Skin of body (tissue), 2 donors: Measurements from ENCODE around the gene RAET1L. TPM values are rescaled to one million over a fixed set of nuclear protein-coding genes. Genes with fewer than 3 reads are reported as not detected.
"Not testable (repeated sequence)": the region's sequence is repeated elsewhere in the genome, so short reads cannot be mapped to it uniquely, and the experiment has no call there.

Experiments
- DNase-seq: peaks from one replicate; lab custom pipeline; 2025; lab: John Stamatoyannopoulos, UW
- total RNA-seq: library from RNA; depleted of rRNA; stranded (reverse); fragments of >200 nt; gene quantifications from one replicate; pipeline ENCODE4 v1.2.3, GENCODE V29; 2014

RAET1L gene
- total RNA-seq, 1 donor from 2014 or later: 2.8 TPM

DNA sequence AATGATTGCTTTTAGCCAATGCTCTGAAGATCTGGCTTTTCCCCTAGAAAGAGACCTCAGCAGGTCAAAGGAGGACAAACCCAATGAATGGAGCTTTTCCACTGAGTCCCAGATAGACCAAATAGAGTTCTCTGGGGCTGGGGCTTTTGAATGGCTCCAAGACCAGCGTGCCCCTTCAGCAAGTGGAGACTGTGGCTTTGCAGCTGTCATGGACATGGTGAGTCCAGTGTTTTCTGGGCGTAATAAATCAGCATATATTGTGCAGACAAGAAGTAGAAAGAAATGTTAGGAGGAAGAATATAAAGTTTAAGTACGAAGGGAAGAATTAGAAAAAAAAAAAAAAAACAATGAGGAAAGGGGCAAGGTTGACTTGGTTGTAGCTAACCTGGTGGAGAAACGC, 33.5 kb downstream of the RAET1L start:
- DNase-seq: no peak

DNA sequence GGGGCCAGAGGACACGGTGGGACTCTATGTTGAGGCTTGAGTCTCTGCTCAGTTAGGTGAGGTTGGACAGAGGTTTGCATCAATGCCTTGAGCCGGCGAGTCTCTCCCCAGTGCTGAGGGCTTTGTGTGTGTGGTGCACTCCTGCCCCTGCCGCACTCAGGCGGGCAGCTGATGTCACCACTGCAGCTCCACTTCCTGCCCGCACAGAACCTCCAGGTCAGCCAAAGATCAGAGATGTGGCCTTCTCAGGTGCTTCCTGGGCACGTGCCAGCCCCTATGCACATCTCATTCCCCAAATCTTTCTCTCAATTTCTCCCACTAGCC, 33.9 kb downstream of the RAET1L start:
- DNase-seq: not testable (repeated sequence)

DNA sequence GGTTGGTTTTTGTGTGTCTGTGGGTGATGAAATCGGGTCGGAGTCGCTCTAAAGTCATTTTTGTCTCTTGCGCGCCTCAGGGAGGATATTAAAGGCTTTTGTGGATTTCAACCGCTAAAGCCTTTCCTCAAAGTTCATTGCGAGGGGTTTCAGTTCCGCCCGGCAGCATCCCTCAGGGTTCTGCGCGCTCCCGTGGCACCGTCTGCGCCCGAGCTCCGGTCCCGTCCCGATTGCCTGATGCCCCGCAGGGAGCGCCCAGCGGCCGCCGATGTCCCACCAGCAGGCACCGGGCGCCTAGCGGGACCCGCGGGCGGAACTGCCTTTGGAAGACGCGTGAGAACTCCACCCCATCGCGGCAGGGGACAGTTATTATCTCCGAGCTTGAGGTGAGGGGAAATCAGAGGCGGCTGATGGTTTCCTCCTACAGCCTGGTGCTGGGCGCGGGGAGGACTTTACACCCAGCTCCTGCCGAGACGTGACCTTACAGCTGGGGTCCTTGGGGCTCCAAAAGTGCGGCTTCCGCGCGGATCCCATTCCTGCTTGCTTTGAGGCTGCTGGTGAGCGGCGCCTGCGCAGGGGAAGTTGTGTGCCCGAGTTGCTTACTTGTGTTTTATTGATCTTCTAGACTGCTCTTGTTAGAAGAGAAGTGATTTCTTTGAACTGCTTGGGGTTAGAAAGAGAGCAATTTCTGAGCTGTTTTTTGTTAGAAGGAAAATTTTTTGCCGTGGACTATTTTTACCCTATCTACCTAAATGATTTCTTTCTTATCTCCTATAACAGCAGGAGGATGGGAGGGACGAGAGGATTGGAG, 34.5 kb downstream of the RAET1L start:
- DNase-seq: no peak

DNA sequence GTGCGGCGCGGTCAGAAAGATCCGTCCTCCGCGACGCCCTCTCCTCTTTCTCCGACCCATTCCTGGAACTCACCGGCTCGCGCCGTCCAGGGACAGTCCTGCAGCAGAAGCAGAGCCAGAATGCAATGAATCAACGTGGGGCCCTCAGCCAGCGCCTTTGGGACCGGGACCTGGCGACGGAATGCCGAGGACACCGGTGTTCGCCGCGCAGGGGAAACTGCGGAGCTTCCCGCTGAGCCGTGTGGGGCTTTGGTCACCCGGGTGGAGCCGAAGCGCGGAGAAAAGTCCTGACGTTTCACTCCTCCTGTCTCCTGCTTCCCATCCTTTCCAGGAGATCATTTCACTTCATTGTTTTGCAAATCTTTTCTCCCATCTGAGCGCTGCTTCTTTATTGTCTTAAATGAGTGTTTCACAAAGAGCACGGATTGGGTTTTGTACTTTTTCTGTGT, 35.1 kb downstream of the RAET1L start:
- no peak for DNase-seq

DNA sequence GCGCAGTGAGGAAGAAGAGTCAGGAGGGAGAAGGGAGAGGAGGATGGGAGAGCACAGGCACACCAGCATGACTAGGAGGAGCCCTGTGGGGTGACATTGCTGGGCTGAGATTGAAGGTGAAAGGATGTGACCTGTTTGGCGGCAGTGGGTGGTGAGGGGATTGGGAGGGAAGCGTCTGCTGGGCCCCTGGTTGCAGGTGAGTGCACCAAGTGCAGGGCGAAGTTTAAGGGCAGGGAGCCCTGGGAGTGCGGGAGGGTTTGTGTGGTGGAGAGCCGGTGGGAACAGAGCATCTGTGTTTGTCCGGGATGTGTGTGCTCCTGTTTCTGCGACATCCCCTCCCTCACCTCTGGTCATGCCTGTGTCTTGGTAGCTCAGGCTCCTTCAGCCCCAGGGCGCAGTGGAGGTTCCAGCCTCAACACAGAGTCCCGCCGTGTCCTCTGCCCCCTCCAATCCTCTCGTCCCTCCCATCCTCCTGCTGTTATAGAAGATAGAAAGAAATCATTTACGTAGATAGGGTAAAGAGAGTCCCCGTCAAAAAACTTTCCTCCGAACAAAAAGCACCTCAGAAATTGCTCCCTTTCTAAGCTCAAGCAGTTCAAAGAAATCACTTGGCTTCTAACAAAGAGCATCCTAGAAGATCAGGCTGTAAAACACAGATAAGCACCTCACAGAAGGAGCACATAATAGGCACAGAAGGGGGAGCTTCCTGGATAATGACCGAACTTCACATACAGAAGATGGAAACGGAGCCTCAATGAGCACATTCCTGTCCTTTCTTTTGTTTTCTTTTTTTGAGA, 36.6 kb downstream of the RAET1L start:
- no peak for DNase-seq

DNA sequence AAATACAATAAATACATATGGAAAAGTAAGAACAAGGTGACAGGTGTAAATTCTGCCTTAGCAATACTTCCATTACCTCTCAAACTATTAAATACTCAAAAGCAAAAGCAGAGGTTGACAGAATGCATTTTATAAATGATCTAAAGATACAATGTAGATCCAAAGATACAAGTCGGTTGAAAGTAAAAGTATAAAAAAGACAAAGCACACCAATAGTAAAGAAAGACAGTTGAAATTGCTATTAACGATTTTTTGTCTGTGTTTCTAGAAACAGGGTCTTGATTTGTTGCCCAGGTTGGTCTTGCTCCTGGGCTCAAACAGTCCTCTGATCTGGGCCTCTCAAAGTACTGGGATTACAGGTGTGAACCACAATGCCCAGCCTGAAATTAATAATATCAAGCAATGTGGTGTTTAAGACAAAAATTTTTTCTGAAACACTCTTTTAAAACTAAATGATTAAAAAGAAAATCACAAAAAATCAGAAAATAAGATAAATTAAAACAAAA, 37.7 kb downstream of the RAET1L start:
- DNase-seq: no peak

DNA sequence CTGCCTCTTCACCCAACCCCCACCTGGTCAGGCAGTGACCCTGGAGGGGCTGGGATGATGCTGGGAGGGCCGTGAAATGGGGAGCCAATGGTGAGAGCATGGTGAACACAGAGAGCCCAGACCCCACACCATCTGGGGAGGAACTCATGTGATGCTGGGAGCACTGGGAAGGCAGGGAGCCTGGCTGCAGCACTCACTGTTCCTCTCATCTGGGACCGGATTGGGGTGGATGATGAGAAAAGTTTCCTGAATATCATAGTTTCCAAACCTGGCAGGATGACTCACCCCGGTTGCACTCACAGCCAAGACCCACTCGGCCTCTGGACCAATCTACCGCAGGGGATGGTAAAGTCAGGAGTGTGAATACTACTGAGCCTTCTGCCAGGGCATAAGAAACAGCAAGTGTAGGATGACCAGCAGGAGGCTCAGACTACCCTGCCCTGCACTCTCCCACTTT, 39.8 kb downstream of the RAET1L start:
- no peak for DNase-seq

DNA sequence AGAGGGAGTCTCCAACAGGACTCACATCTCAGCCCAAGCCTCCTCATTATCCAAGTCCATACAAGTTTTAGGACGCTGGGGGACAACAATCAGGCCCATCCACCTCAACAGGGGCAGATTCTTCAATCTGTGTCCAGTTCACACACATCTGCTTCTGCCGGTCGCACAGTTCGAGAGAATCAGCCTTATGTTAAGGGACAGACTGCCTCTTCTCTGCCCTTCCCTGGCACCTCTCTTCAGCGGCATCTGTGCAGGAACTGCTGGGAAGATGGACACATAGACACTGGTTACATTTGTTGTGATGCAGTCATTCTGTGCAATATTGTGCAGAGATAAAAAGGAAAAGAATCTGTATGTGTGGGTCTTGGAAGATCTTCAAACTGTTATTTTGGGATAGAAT, 40.6 kb downstream of the RAET1L start:
- DNase-seq: no peak

DNA sequence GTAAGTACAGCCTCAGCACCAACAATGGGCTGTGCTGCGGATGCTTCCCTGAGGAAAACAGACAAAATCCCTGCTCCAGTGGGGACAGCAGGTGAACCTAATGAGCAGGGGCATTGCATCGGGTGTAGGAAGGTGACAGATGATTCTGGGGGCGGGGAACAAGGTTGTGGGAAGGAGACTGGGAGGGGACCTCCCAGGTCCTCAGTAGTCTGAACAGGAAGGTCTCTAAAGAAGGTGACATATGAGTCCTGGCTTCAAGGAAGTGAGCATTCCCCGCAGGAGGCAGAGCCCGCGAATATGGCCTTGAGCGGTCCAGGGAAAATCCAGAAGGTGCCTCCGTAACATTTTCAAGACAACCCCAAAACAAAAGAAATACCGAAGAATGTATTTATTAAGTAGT, 42.2 kb downstream of the RAET1L start:
- DNase-seq: no peak

DNA sequence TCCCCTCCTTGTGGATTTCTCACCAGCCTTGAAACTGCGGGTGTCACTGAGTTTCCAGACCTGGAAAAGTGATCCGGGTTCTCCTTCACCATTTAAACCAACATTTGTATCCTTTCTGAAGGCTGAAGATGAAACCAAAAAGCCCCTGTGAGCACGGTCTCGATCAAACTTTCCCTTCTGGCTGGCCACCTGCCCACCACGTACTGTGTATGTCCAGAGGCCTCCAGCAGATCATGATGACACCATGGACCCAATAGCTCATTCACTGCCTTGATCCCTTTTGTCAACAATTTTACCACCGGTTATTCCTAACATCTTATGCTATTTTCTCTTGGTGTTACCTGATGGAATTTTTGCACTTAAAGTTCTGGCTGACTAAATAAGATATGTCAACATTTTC, 46.0 kb downstream of the RAET1L start:
- no peak for DNase-seq

DNA sequence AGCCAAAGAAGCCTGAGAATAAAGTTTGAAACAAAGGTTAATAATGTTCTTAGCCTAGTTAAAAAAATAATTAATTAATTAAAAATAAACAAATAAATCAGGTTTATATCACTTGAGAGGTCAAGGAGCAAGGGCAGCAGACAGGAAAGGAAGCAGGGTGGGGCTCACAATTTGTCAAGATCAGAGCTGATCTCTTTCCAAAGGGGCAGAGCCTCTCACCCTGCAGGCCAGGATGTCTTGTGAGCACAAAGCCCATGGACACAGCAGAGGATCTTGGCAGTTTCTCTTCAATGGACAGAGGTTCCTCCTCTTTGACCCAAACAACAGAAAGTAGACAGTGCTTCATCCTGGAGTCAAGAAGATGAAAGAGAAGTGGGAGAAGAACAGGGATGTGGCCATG, 46.7 kb downstream of the RAET1L start:
- DNase-seq: no peak

DNA sequence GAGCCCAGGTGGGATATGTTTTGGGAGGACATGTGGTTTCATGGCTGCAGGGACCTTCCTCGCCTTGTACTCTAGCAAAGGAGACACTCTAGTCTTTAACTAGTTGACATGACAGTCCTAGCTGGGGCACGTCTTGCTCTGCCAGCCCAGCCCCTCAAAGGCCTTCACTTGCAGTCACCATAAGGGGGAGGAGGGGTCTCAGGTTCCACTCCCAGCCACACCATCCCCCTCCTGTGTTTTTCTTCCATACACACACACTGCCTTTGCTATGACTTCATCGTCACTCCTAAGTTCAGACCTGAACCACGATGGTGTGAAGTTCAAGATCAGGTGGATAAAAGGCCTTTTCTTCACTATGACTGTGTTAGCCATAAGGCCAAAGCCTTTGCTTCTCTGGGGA, 48.1 kb downstream of the RAET1L start:
- DNase-seq: no peak

DNA sequence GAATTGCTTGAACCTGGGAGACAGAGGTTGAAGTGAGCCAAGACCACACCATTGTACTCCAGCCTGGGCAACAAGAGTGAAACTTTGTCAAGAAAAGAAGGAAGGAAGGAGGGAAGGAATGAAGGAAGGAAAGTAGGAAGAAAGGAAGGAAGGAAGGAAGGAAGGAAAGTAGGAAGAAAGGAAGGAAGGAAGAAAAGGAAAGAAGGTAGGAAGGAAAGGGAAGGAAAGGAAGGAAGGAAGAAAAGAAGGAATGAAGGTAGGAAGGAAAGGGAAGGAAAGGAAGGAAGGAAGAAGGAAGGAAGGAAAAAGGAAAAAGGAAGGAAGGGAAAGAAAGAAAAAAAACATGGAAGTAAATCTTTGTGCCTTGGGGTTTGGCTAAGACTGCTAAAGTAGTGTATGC, 49.9 kb downstream of the RAET1L start:
- no peak for DNase-seq

DNA sequence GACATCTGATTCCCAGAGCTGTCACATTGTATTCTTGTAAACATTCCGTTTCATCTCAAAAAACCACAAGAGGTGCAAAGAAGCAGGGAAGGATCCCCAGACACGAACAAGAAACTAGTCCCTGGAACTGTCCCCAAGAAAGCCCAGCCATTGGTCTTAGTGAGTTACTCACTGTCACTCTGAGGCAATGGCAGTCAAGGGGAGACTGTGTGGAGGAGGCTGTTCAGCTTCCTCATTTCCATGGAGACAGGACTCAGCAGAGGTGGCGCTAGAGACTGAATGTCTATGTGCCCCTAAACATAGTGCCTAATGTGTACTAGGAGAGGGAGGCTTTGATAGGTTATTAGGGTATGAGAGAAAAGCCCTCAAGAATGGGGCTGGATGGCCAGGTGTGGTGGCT, 50.5 kb downstream of the RAET1L start:
- DNase-seq: no peak

DNA sequence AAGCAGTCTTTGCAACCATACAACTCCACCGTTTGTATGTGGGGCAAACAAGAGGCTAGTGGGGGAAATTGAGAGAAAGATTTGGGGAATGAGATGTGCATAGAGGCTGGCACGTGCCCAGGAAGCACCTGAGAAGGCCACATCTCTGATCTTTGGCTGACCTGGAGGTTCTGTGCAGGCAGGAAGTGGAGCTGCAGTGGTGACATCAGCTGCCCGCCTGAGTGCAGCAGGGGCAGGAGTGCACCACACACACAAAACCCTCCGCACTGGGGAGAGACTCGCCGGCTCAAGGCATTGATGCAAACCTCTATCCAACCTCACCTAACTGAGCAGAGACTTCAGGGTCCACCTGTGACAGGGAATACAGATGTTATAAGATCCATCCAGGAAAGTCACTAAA, 50.9 kb downstream of the RAET1L start:
- DNase-seq: not testable (repeated sequence)

DNA sequence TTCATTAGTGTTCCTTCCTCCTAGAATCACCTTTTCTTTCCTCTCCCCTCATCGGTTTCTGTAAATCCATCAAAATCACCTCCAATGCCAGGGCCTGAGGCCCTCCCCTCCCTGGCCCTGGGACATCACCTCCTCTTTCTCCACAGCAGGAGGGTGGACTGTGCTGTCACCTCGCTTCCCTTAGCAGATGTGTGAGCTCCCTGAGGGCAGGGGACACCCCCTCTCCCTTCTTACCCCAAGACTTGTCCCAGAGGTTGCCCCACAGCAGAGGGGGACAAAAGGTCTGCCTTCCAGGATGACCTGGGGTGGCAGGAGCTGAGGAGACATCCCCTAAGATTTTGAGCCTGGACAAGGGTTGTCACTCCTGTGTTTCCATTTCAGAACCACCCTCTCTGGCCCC, 55.7 kb downstream of the RAET1L start:
- DNase-seq: no peak

DNA sequence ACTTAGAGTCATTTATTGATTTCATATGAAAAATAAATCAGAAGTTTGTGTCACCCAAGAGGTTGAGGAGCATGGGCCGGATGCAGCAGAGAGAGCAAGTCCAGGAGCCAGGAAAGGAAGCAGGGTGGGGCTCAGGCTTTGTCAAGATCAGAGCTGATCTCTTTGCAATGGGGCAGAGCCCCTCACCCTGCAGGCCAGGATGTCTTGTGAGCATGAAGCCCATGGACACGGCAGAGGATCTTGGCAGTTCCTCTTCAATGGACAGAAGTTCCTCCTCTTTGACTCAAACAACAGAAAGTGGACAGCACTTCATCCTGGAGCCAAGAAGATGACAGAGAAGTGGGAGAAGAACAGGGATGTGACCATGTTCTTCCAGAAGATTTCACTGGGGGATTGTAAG, 56.4 kb downstream of the RAET1L start:
- DNase-seq: not testable (repeated sequence)

Other genes with a start within 250 kb of the RAET1L start
- 29.1 TPM for gene LRP11, start 161.2 kb downstream of the RAET1L start, total RNA-seq
- gene RAET1E, start 127.4 kb downstream of the RAET1L start, total RNA-seq: 3.3 TPM
- 0.79 TPM for gene RAET1G, start 102.4 kb downstream of the RAET1L start, total RNA-seq
- gene ULBP2, start 83.5 kb downstream of the RAET1L start, total RNA-seq: 0.89 TPM
- 0.69 TPM for gene ULBP1, start 61.6 kb downstream of the RAET1L start, total RNA-seq
- 3.9 TPM for gene ULBP3, start 43.6 kb upstream of the RAET1L start, total RNA-seq
- 18.3 TPM for gene PPP1R14C, start 117.5 kb upstream of the RAET1L start, total RNA-seq